K562 (cell line): ENCODE results near the gene PRSS53. TPM values are rescaled to one million over a fixed set of nuclear protein-coding genes. Genes with fewer than 3 reads are reported as not detected.
A peak's percentile ranks its signal among the peaks of the same experiment; 100 is the strongest.

ENCODE experiments used
- ATAC-seq: fragments of 200-7000 bp; cut with Tn5 transposase; 3 replicates; pipeline ENCODE4 v1.9.1; 2020; ENCODE audit warnings: moderate library complexity
- BruUV-seq: library from RNA; stranded (reverse); fragments of 400-500 nt; replicated peaks from 2 replicates; lab custom pipeline; 2021; lab: Mats Ljungman, UMichigan
- CTCF ChIA-PET: fragments of 300-600 bp; formaldehyde crosslinking; extraction: SDS; loops from one replicate; lab custom pipeline; 2021; ENCODE audit warnings: low intra/inter-chr PET ratio; lab: Yijun Ruan, JAX
- POLR2A ChIA-PET: fragments of 300-600, 350-650 bp; sonication (Branson Sonifier 250); formaldehyde crosslinking; extraction: SDS; loops from one replicate; lab custom pipeline; 2021; ENCODE audit warnings: antibody characterized with exemption, inconsistent platforms; lab: Yijun Ruan, JAX
- DNase-seq, 4 experiments: peaks; one replicate each; pipeline versions ENCODE4 v3.0.0 to v3.0.0-alpha.2; 2011 to 2018; ENCODE audit warnings: low spot score in 3 of 4, mixed read lengths in 3 of 4; ENCODE audit errors: extremely low read depth in 1 of 4
- FAIRE-seq: peaks from 2 replicates; lab custom pipeline; 2011; peaks lifted over from hg19 to GRCh38; lab: Jason Lieb, UNC
- H2AFZ ChIP-seq: 2 replicates; pipeline ENCODE4 v1.6.0; 2011; ENCODE audit warnings: low read depth, low read length, control low read depth, inconsistent platforms
- H3K27ac ChIP-seq: fragments of 200-600 bp; 3 replicates; pipeline ENCODE4 v1.8.0; 2011; ENCODE audit warnings: low read depth, mild to moderate bottlenecking, control low read depth, inconsistent platforms, low read length, moderate library complexity, mixed read lengths; ENCODE audit errors: extremely low read depth
- H3K27me3 ChIP-seq, 2 experiments: fragments of 300-600 bp in 1 of 2; 2 replicates in 1 of 2; 3 replicates in 1 of 2; pipeline versions ENCODE4 v1.6.0 to v1.8.0; 2011; ENCODE audit warnings: inconsistent platforms in 2 of 2, low read length in 2 of 2, mild to moderate bottlenecking in 1 of 2, mixed read lengths in 1 of 2, moderate library complexity in 1 of 2; ENCODE audit not compliant: control insufficient read depth in 2 of 2, insufficient read depth in 2 of 2
- H3K36me3 ChIP-seq: fragments of 300-600 bp; 3 replicates; pipeline ENCODE4 v1.8.0; 2011; ENCODE audit warnings: mild to moderate bottlenecking, low read length, inconsistent platforms; ENCODE audit not compliant: control insufficient read depth, insufficient read depth
- H3K4me1 ChIP-seq, 2 experiments: fragments of 200-600 bp in 1 of 2; replicated peaks in 1 of 2; 2 replicates in 1 of 2; 3 replicates in 1 of 2; pipeline versions ENCODE4 v1.5.1 to v1.8.0; 2011; ENCODE audit warnings: inconsistent platforms in 2 of 2, low read length in 2 of 2, mild to moderate bottlenecking in 1 of 2, mixed read lengths in 1 of 2, moderate library complexity in 1 of 2; ENCODE audit not compliant: control insufficient read depth in 2 of 2, insufficient read depth in 2 of 2
- H3K4me2 ChIP-seq: 2 replicates; pipeline ENCODE4 v1.6.1; 2011; ENCODE audit warnings: low read length, control low read depth, inconsistent platforms, mixed read lengths; ENCODE audit not compliant: insufficient read depth
- H3K4me3 ChIP-seq: fragments of 200-600 bp; sonication (generic), shearing (Covaris generic); 2 replicates; pipeline ENCODE4 v1.5.1; 2016; ENCODE audit warnings: control low read depth, inconsistent platforms
- H3K79me2 ChIP-seq: fragments of 200-600 bp; 3 replicates; pipeline ENCODE4 v1.8.0; 2011; ENCODE audit warnings: low read length, inconsistent platforms; ENCODE audit not compliant: control insufficient read depth, insufficient read depth
- H3K9ac ChIP-seq, 2 experiments: 2 replicates each; pipeline versions ENCODE4 v1.6.0 to v1.6.1; 2011; ENCODE audit warnings: low read depth in 2 of 2, low read length in 2 of 2, control low read depth in 1 of 2, inconsistent platforms in 1 of 2, mild to moderate bottlenecking in 1 of 2, mixed read lengths in 1 of 2; ENCODE audit not compliant: insufficient read depth in 1 of 2
- H3K9me1 ChIP-seq: one replicate; pipeline ENCODE4 v1.6.0; 2011; ENCODE audit warnings: inconsistent platforms, mild to moderate bottlenecking, low read length, moderate library complexity; ENCODE audit not compliant: control insufficient read depth, insufficient read depth
- H3K9me3 ChIP-seq: replicated peaks from 2 replicates; pipeline ENCODE4 v1.5.1; 2011; ENCODE audit warnings: low read depth, low read length, inconsistent platforms; ENCODE audit not compliant: control insufficient read depth, insufficient read depth
- H4K20me1 ChIP-seq: replicated peaks from 2 replicates; pipeline ENCODE4 v1.6.1; 2011; ENCODE audit warnings: low read length, inconsistent platforms, mixed read lengths; ENCODE audit not compliant: control insufficient read depth, insufficient read depth
- MTA1 ChIP-seq: fragments of 450-650 bp; IDR thresholded peaks from 2 replicates; pipeline ENCODE4 v1.6.1; 2017; ENCODE audit warnings: borderline replicate concordance
- NFYB ChIP-seq: IDR thresholded peaks from 2 replicates; pipeline ENCODE4 v1.6.1; 2011; ENCODE audit warnings: mild to moderate bottlenecking, moderate library complexity; ENCODE audit not compliant: insufficient read length; ENCODE audit errors: extremely low read depth
- RBFOX2 ChIP-seq: fragments of 200-400 bp; formaldehyde crosslinking; IDR thresholded peaks from 2 replicates; pipeline ENCODE4 v1.6.1; 2017; ENCODE audit warnings: low read depth, mild to moderate bottlenecking, low read length, moderate library complexity
- ZFP36 ChIP-seq: fragments of 150-350 bp; IDR thresholded peaks from 2 replicates; pipeline ENCODE4 v1.6.1; 2018; ENCODE audit warnings: low read length, low read depth; ENCODE audit not compliant: partially characterized antibody
- WGBS: fragments of 100-300 bp; shearing (Covaris generic); methylation state at CpG from one replicate; pipeline ENCODE4 v1.1.6; 2016; ENCODE audit warnings: low coverage, mixed read lengths; ENCODE audit not compliant: insufficient coverage; ENCODE audit errors: missing lambda C conversion rate; 5-methylcytosine and 5-hydroxymethylcytosine counted together
- in situ Hi-C: fragments of 300-500 bp; cut with MboI; formaldehyde crosslinking; loops from 4 replicates; pipeline ENCODE4 v1.15.0; 2018; ENCODE audit warnings: inconsistent platforms, mixed read lengths
- intact Hi-C: fragments of 100-400 bp; cut with micrococcal nuclease; formaldehyde crosslinking; loops from 2 replicates; pipeline ENCODE4 v1.14.2; 2022
- polyA plus RNA-seq, 8 experiments: library from polyadenylated mRNA; depleted of rRNA in 4 of 8; stranded (reverse) in 5 of 8; unstranded in 3 of 8; fragments of >200 nt; fragmentation: Nextera tagmentation in 2 of 8; fragmentation: Illumina TruSeq in 1 of 8; extraction: Ambion mirVana in 2 of 8; extraction: Trizol in 1 of 8; gene quantifications; 2 replicates each; pipeline versions ENCODE4 v1.2.1 to v1.2.3, GENCODE V29; 2011 to 2014; ENCODE audit warnings: inconsistent platforms in 1 of 8, missing spikeins in 1 of 8
- total RNA-seq, 7 experiments: library from RNA; depleted of rRNA in 6 of 7; stranded (reverse); fragments of >200 nt in 6 of 7; fragmentation: Illumina TruSeq in 2 of 7; extraction: Trizol in 2 of 7; gene quantifications; 2 replicates each; pipeline versions ENCODE4 v1.2.1 to v1.2.3, GENCODE V29; 2011 to 2021; ENCODE audit warnings: low replicate concordance in 1 of 7

The PRSS53 gene
- total and polyA plus RNA-seq, 9 of the 15 experiments (the other 6 are each of a cell fraction or from before 2014, with no cell fraction given) = 0.40 to 1.9 (median 0.78) TPM; not detected in 2

DNA sequence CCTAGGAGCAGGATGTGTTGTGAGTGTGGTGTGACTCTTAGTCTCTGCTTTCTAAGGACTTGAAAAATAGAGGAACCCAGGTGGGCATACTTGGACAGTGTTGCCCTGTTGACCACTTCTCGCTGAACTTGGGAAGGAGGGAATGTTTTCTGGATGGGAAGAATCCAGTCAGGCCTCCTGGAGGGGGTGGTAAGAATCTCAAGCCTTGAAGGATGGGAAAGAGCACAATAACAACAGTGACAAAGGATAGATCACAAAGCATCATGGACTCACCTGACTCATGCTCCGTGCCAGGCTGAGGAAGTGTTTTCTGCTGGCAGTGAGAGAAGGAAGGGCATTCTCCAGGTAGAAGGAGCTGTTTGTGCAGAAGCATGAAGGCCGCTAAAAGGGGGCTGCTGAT is 37.1 kb upstream of the PRSS53 start:
- ChIA-PET CTCF (no interaction called here), POLR2A (interaction anchor here (1.4 to 5.0 kb wide), 2 partner anchors 8 to 9 kb away, joined by 4 to 44 read pairs; partner anchors contain the start of gene KAT8)
- 95% methylated on average over 3 of the region's 3 CpGs for WGBS
- FAIRE-seq (no peak), ATAC-seq (no peak), DNase-seq (no peak)
- H3K9me1 ChIP-seq = no peaks in the 10 kb centered on the region
- no peak overlapping the region for H2AFZ ChIP-seq
- no peak overlapping the region for H3K4me2 ChIP-seq
- no peaks in the 10 kb centered on the region for H3K9me3 ChIP-seq
- H3K4me3 ChIP-seq = no peak overlapping the region
- H3K27ac ChIP-seq = no peak overlapping the region
- TF ChIP-seq ZFP36 (peak; percentile 88), MTA1 (no peak)
- H3K9ac ChIP-seq = no peak overlapping the region; a peak in 1 of 4 replicates
- H3K79me2 ChIP-seq = no peaks in the 10 kb centered on the region
- no peaks in the 10 kb centered on the region for H3K27me3 ChIP-seq
- in situ Hi-C loops (no loop called here), intact Hi-C loops (no loop called here)
- H3K36me3 ChIP-seq = peaks cover 71% of the 10 kb centered on the region
- no TSS peak for BruUV-seq
- no peaks in the 10 kb centered on the region for H4K20me1 ChIP-seq
- H3K4me1 ChIP-seq = peaks cover 22 to 38% of the 10 kb centered on the region in 2 experiments

DNA sequence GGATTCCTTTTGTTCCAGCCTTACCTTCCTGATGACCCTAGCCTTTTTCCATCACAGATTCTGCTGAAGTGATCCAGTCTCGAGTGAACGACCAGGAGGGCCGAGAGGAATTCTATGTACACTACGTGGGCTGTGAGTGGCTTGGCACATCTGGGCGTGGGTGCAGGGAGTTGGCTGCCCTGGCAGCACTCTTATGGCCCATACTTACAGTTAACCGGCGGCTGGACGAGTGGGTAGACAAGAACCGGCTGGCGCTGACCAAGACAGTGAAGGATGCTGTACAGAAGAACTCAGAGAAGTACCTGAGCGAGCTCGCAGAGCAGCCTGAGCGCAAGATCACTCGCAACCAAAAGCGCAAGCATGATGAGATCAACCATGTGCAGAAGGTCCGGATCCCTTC is 31.4 kb upstream of the PRSS53 start:
- 97% methylated on average over 8 of the region's 16 CpGs for WGBS
- Histone ChIP-seq H3K9me1 (no peaks in the 10 kb centered on the region), H3K4me2 (no peak overlapping the region), H3K27ac (no peak overlapping the region), H3K27me3 (no peaks in the 10 kb centered on the region), H2AFZ (no peak overlapping the region), H3K9me3 (no peaks in the 10 kb centered on the region), H3K4me3 (no peak overlapping the region), H3K4me1 (peaks cover 2 to 19% of the 10 kb centered on the region in 2 experiments; a peak in 4 of 5 replicates), H3K79me2 (peaks cover 38% of the 10 kb centered on the region), H3K9ac (peak overlapping the region in 1 of 2 experiments; percentile 37; a peak in 1 of 4 replicates), H3K36me3 (peaks cover 61% of the 10 kb centered on the region), H4K20me1 (peaks cover 5% of the 10 kb centered on the region; the same call in 1 of the 2 replicates)
- in situ Hi-C loops = no loop called here
- ChIA-PET POLR2A (interaction anchor here (0.6 to 6.0 kb wide), 8 partner anchors 8 to 60 kb away, joined by 3 to 35 read pairs (median 4); partner anchors contain the start of gene FUS), CTCF (no interaction called here)
- intact Hi-C loops = no loop called here
- DNase-seq (no peak), FAIRE-seq (no peak), ATAC-seq (no peak)
- 0 out of 2 replicates have a peak, but pooled peaks have one; percentile 22 for TF ChIP-seq RBFOX2
- no peak for TF ChIP-seq NFYB
- no TSS peak for BruUV-seq
